T-helper 22 cell (primary cell): Measurements from ENCODE around the gene CCN5.
"Not testable (repeated sequence)": the region's sequence is repeated elsewhere in the genome, so short reads cannot be mapped to it uniquely, and the experiment has no call there.

ENCODE experiments used
- DNase-seq: peaks from one replicate; pipeline ENCODE4 v3.0.0-alpha.2; 2020; ENCODE audit warnings: low read depth

Gene CCN5

GRCh38 chr20:44695295-44695673 lies 19.9 kb upstream of the CCN5 start:
- DNase-seq = no peak

- no peak for DNase-seq
Observed at GRCh38 chr20:44695674-44696300, 19.4 kb upstream of the CCN5 start.

GRCh38 chr20:44696315-44696714 lies 18.9 kb upstream of the CCN5 start:
- no peak for DNase-seq

GRCh38 chr20:44697041-44697440 lies 18.1 kb upstream of the CCN5 start:
- not testable (repeated sequence) for DNase-seq

GRCh38 chr20:44698351-44698750 lies 16.8 kb upstream of the CCN5 start:
- DNase-seq = no peak

GRCh38 chr20:44700306-44700705 lies 14.9 kb upstream of the CCN5 start:
- DNase-seq = no peak

- no peak for DNase-seq
Observed at GRCh38 chr20:44701118-44701857, 13.9 kb upstream of the CCN5 start.

- DNase-seq = no peak
Observed at GRCh38 chr20:44701858-44702256, 13.3 kb upstream of the CCN5 start.

- DNase-seq = no peak
Observed at GRCh38 chr20:44702776-44703175, 12.4 kb upstream of the CCN5 start.

- DNase-seq = no peak
Observed at GRCh38 chr20:44703183-44703925, 11.8 kb upstream of the CCN5 start.

- DNase-seq = no peak
Observed at GRCh38 chr20:44703956-44704488, 11.1 kb upstream of the CCN5 start.

- DNase-seq = no peak
Observed at GRCh38 chr20:44704551-44704971, 10.6 kb upstream of the CCN5 start.

GRCh38 chr20:44705364-44706094 lies 9.6 kb upstream of the CCN5 start:
- no peak for DNase-seq

GRCh38 chr20:44706301-44707017 lies 8.7 kb upstream of the CCN5 start:
- DNase-seq = no peak

GRCh38 chr20:44707018-44707579 lies 8.1 kb upstream of the CCN5 start:
- no peak for DNase-seq

- DNase-seq = no peak
Observed at GRCh38 chr20:44709380-44709779, 5.8 kb upstream of the CCN5 start.

GRCh38 chr20:44709797-44710196 lies 5.4 kb upstream of the CCN5 start:
- no peak for DNase-seq

GRCh38 chr20:44711237-44711636 lies 3.9 kb upstream of the CCN5 start:
- no peak for DNase-seq

GRCh38 chr20:44714102-44714700 lies 968 bp upstream of the CCN5 start:
- DNase-seq = no peak

GRCh38 chr20:44715499-44716308 lies 535 bp downstream of the CCN5 start:
- no peak for DNase-seq
